Cerebellar cortex (tissue), 1 donor: Measurements from ENCODE around the gene LRIG1.

Experiments used
- DNase-seq: peaks from one replicate; pipeline ENCODE4 v3.0.0-alpha.2; 2015; ENCODE audit warnings: low spot score

Gene LRIG1

GRCh38 chr3:66500576-66501482 lies at the start of gene LRIG1:
TSS of gene LRIG1 (minus strand) at chr3:66501022. CDS start at chr3:66500407, 615 bp downstream.
- peak; percentile 98 for DNase-seq

GRCh38 chr3:66544619-66545429 lies 44.0 kb upstream of the LRIG1 start:
- DNase-seq = no peak

DNA sequence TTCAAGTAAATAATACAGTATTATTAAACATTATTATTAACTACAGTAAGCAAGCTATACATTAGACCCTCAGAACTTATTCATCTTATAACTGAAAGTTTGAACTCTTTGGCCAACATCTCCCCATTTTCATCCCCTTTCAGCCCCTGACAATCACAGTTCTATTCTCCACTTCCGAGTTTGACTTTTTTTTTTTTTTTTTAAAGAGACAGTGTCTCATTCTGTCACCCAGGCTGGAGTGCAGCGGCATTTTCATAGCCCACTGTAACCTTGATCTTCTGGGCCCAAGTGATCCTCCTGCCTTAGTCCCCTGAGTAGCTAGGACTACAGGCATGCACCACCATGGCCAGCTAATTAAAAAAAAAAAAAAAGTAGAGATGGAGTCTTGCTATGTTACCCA lies 41.3 kb upstream of the LRIG1 start:
- DNase-seq = no peak

- DNase-seq = no peak
Measured at GRCh38 chr3:66539466-66539989, 38.7 kb upstream of the LRIG1 start.

DNA sequence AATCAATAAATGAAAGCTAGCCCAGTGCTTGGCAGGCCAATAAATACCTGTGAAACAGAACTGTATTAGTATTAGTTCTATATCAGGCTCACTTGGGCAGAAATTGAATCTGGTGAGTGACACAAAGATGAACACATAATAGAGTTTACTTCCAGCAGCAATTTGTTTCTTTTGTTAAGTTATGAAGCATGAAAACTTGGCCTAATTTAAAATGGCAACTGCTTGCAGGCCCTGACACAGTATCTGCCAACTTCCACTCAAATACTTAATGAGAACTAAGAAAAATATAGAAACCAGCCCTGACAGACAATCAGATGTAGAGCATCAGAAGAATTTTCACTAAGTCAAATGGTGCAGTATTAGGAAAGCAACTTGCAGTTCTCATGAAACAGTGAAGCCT lies 37.6 kb upstream of the LRIG1 start:
- DNase-seq = no peak

DNA sequence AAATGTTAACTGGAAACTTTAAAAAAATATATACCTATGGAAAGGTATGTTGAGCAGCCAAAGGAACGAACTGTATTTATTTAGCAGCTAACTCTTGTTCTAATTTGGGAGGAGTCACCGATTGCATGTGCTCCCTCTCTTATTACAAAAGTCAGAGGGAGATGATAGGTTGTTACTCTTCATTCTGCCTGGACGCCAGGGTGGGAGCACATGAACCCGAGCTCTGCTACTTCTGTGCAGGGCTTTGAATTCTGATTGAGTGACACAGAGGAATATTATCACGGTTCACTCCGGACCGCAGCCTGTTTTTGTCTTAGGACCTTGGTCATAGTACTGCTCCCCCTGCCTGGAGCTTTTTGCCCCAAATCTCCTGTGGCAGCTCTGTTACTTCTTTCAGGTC lies 36.9 kb upstream of the LRIG1 start:
- DNase-seq = no peak

- no peak for DNase-seq
Measured at GRCh38 chr3:66536791-66537190, 36.0 kb upstream of the LRIG1 start.

DNA sequence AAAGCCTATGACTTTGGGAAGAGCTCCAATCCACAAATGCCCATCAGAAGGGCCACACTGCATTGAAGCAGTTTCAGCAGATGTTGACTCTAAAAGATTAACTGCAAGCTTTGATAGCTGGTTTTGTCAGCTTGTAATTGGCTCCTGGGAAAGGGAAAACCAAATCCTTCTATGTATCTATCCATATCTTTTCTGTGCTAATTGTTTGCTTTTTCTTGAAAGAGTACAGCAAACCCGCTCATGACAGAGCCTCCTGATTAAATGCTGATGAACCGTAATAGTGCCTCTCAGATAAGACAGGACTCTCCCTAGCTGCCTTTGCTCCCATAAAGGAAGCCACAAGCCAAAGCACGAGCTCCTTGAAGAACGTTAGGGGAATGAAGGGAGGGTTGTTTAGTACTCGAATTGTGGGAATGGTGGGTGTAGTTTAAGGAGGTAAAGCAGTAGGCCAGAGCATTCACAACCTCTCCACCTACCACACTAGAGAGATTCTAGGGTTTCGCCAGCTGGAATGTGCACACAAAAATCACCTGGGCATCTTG lies 33.6 kb upstream of the LRIG1 start:
- no peak for DNase-seq

- no peak for DNase-seq
Measured at GRCh38 chr3:66532613-66533012, 31.8 kb upstream of the LRIG1 start.

GRCh38 chr3:66532160-66532587 lies 31.4 kb upstream of the LRIG1 start:
- no peak for DNase-seq

- no peak for DNase-seq
Measured at GRCh38 chr3:66531256-66531655, 30.4 kb upstream of the LRIG1 start.

- no peak for DNase-seq
Measured at GRCh38 chr3:66527246-66527645, 26.4 kb upstream of the LRIG1 start.

GRCh38 chr3:66525771-66526170 lies 24.9 kb upstream of the LRIG1 start:
- DNase-seq = no peak

DNA sequence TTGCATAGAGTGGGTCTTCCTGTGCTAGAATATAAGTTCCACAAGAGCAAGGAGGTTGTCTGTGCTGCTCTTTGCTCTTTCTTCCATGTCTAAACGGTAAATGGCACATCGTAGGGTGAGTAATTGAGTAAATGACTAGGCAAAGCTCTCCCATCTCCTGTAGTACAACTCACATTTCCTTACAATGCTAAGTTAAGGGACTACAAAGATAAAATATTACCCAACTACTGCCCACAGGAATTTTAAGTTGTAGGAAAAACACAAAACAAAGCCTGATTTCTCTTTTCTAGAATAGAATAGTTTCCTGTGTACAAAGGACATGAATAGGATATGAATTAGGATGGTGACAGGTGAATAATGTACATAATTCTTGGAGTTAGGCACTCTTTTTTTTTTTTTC lies 19.9 kb upstream of the LRIG1 start:
- no peak for DNase-seq

DNA sequence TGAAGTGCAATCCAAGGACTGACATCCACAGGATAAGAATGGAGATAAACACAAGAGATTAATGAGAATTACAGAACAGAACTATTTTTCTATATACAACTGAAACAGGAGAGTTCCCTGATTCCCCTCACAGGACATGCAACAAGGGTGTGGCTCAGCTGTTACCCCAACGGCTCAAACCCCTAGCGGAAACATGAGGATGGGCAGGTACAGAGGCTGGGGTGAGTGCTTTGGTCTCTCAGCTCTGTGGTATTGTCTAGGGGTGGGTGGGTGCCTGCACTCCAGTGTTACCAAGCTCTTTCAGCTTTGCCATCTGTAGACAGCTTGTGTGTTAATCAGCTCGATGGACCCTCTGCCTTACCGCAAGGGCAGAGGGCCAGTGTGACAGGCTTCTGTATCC lies 17.8 kb upstream of the LRIG1 start:
- no peak for DNase-seq

DNA sequence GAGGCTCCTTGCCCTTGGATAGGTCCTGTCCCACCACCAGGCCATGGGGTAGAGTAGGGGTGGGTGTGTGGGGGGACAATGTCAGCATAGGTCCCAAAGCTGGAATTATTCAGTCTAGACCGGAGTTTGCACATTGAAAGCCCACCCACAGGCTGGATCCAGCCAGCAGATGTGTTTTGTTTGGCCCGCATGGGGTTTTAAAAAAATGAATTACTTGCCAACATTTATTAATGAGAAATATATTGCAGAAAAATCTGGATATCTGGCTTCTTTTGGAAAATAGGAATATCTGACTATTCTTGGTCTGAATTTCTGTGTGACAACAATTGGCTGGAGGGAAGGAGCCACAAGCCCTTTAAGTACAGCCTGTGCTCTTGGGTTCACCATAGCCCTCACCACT lies 17.3 kb upstream of the LRIG1 start:
- DNase-seq = no peak

- no peak for DNase-seq
Measured at GRCh38 chr3:66517241-66517640, 16.4 kb upstream of the LRIG1 start.

DNA sequence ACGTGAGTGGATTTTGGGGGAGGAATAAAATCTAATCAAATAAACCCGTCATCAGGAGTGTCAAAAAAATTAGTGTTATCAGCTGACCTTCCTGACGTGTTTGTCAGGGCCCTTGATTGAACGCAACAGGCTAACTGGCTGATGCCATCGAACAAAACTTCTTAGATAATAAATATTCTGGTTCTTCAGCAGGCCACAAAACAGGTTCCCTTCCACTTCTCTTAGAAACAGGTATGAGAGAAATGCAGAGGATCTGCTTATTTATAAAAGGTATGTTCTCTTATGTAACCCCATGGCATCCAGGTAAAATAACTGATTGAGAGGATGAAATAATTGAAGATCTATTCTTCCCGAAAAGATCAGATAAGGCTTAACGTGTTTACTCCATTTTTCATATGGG lies 7.6 kb upstream of the LRIG1 start:
- DNase-seq = no peak

DNA sequence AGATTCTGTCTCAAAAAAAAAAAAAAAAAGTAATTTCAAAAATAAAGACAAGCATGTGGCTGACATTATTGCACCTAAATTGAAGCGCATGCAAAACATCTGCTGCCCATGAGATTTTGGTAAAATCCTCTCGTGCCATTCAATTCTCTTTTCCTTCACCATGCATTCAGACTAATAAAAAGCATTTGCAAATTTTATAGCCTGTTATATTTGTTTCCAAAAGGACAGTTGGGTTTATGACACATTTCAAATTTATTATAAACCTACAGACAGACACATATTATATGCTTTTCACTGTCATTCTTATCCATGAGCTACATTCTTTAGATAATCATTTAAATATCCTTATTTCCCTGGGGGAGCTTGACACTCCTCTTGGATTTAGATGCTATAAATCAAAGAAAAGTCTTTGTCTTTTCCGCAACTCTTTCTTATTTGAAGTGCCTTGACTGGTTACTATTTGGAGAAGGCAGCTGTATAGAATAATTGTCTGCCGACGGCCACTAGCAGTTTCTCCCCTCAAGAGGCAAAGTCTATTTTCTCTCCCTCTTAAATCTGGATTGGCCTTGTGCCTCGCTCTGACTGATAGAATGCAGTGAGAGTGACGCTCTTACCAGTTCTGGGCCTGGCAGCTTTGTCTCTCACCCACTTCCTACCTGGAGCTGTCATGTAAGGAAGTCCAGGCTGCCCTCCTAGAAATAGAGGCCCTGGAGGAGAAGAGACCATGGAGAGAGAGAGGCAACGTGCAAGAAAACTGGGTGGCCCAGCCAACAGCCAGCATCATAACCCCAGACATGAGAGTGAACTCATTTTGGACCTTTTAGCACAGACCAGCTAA lies 6.8 kb upstream of the LRIG1 start:
- no peak for DNase-seq

DNA sequence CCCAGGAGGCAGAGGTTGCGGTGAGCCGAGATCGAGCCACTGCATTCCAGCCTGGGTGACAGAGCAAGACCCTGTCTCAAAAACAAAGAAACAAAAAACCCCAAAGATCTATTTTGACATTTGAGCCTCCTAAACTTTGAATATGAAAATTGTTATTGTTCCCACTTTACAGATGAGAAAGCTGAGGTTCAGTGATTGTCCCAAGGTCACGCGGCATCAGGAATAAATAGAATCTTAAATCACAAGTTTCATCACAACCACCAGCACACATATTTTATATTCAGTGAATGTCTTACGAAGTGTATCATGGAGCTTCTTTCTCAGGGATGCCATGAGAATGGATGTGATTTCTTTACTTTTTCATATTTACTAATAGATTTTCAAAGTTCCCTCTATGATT lies 5.3 kb upstream of the LRIG1 start:
- DNase-seq = no peak

DNA sequence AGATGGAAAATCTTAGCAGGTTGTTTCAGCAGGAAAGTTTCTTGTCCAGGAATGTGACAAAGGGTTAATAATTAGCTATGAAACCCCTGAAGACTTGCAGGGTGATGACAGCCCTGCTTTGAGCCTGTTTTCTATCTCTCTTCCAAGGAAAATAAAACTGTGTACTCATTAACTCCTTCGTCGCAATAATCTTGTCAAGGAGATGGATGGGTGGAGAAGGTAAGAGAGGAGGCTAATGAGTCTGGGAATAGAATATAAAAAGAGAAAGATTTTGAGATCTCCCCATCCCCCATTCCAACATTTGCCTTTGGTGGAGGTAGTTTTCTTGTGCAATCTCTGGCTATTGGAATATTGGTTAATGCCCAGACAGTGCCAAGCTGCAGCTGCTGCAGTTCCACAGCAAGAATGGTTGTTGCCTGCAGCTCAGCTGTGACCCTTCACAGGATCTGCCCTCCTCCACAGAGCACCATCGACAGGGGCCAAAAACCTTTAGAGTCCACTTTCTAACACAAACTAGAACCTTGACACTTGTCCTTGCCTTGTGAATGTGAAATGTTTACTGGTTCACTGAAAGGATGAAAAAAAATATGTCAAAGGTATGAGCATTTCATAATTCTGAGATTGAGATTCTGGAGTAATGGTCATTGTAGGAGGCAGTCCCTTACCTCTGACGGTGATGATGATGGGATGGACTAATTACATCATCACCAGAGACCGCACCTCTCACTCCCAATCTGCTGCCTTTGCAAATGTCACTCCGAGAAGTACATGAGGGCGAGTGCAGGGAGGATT lies 4.2 kb upstream of the LRIG1 start:
- DNase-seq = no peak
